ENCODE data around the gene EPS8. TPM values are rescaled to one million over a fixed set of nuclear protein-coding genes. Genes with fewer than 3 reads are reported as not detected.

Gene EPS8
- total RNA-seq, 1 donor from 2014 or later, result 104 TPM

- H3K4me3 ChIP-seq, result no peak overlapping the region
- no peak for TF ChIP-seq POLR2AphosphoS5 (IDR thresholded peaks at IDR 0.05; ENCODE audit: insufficient read depth in 1 of 2, low read depth in 1 of 2)
- no peak for TF ChIP-seq CTCF (IDR thresholded peaks at IDR 0.05)
- TF ChIP-seq POLR2A (IDR thresholded peaks at IDR 0.05), result no peak
- H3K27ac ChIP-seq, result no peak overlapping the region
- H3K27me3 ChIP-seq, result no peaks in the 10 kb centered on the region
- DNase-seq (ENCODE audit: extremely low spot score in 2 of 2), result no peak
- H3K9me3 ChIP-seq, result no peaks in the 10 kb centered on the region
- peaks cover 12% of the 10 kb centered on the region for H3K4me1 ChIP-seq
- H3K36me3 ChIP-seq, result no peaks in the 10 kb centered on the region
- intact Hi-C loops (cut with DNase I), result no loop called here
Measured at GRCh38 chr12:15600223-15600935, 188.8 kb downstream of the EPS8 start.

- no peaks in the 10 kb centered on the region for H3K9me3 ChIP-seq
- TF ChIP-seq CTCF (IDR thresholded peaks at IDR 0.05), result no peak
- peak in 1 of 2 donors; percentile 33 for TF ChIP-seq POLR2AphosphoS5 (IDR thresholded peaks at IDR 0.05; ENCODE audit: insufficient read depth in 1 of 2, low read depth in 1 of 2)
- no peak for TF ChIP-seq POLR2A (IDR thresholded peaks at IDR 0.05)
- no peaks in the 10 kb centered on the region for H3K27me3 ChIP-seq
- H3K4me3 ChIP-seq, result no peak overlapping the region
- H3K4me1 ChIP-seq, result peaks cover 12% of the 10 kb centered on the region
- no peaks in the 10 kb centered on the region for H3K36me3 ChIP-seq
- no peak overlapping the region for H3K27ac ChIP-seq
- DNase-seq (ENCODE audit: extremely low spot score in 2 of 2), result no peak
- intact Hi-C loops (cut with DNase I), result no loop called here
Measured at GRCh38 chr12:15599266-15600037, 189.7 kb downstream of the EPS8 start.

- Histone ChIP-seq H3K27me3 (no peaks in the 10 kb centered on the region), H3K9me3 (no peaks in the 10 kb centered on the region), H3K27ac (no peak overlapping the region), H3K4me1 (peaks cover 12% of the 10 kb centered on the region), H3K36me3 (no peaks in the 10 kb centered on the region), H3K4me3 (no peak overlapping the region)
- no peak for TF ChIP-seq POLR2AphosphoS5 (IDR thresholded peaks at IDR 0.05; ENCODE audit: insufficient read depth in 1 of 2, low read depth in 1 of 2)
- no peak for TF ChIP-seq POLR2A (IDR thresholded peaks at IDR 0.05)
- no peak for TF ChIP-seq CTCF (IDR thresholded peaks at IDR 0.05)
- intact Hi-C loops (cut with DNase I), result no loop called here
- no peak for DNase-seq (ENCODE audit: extremely low spot score in 2 of 2)
Measured at GRCh38 chr12:15597125-15597830, 191.9 kb downstream of the EPS8 start.

- no peak for DNase-seq (ENCODE audit: extremely low spot score in 2 of 2)
- Histone ChIP-seq H3K36me3 (no peaks in the 10 kb centered on the region), H3K27ac (peak overlapping the region; percentile 28), H3K9me3 (no peaks in the 10 kb centered on the region), H3K27me3 (no peaks in the 10 kb centered on the region), H3K4me1 (peaks cover 12% of the 10 kb centered on the region), H3K4me3 (no peak overlapping the region)
- intact Hi-C loops (cut with DNase I), result no loop called here
- TF ChIP-seq POLR2AphosphoS5 (IDR thresholded peaks at IDR 0.05; ENCODE audit: insufficient read depth in 1 of 2, low read depth in 1 of 2) (no peak), POLR2A (IDR thresholded peaks at IDR 0.05) (no peak), CTCF (IDR thresholded peaks at IDR 0.05) (no peak)
Measured at GRCh38 chr12:15596174-15596573, 193.0 kb downstream of the EPS8 start.

All from vagina (tissue), 2 donors.